Spinal cord (tissue), 10 donors: ENCODE data around the gene ADAP2. TPM values are rescaled to one million over a fixed set of nuclear protein-coding genes. Genes with fewer than 3 reads are reported as not detected.
"Not testable (repeated sequence)": the region's sequence is repeated elsewhere in the genome, so short reads cannot be mapped to it uniquely, and the experiment has no call there.

Source experiments
- DNase-seq, 6 donors: peaks; one replicate each; pipeline versions ENCODE4 v3.0.0 to v3.0.0-alpha.2; 2013 to 2015; ENCODE audit warnings: low spot score in 6 of 6, low read depth in 4 of 6
- H3K27ac ChIP-seq: one replicate; pipeline ENCODE4 v1.5.1; 2013; ENCODE audit warnings: low read depth, low read length, control low read depth
- H3K27me3 ChIP-seq: one replicate; pipeline ENCODE4 v1.6.1; 2013; ENCODE audit warnings: low read length; ENCODE audit not compliant: control insufficient read depth, insufficient read depth
- H3K36me3 ChIP-seq: one replicate; pipeline ENCODE4 v1.6.1; 2013; ENCODE audit warnings: low read length; ENCODE audit not compliant: control insufficient read depth, insufficient read depth
- H3K4me1 ChIP-seq: one replicate; pipeline ENCODE4 v1.6.1; 2013; ENCODE audit warnings: low read length; ENCODE audit not compliant: control insufficient read depth, insufficient read depth
- H3K4me3 ChIP-seq: one replicate; pipeline ENCODE4 v1.5.1; 2013; ENCODE audit warnings: low read depth, low read length, control low read depth
- H3K9me3 ChIP-seq: one replicate; pipeline ENCODE4 v1.6.1; 2013; ENCODE audit warnings: low read length; ENCODE audit not compliant: control insufficient read depth, insufficient read depth
- WGBS: methylation state at CpG from one replicate; pipeline ENCODE4 v1.1.5; 2013; ENCODE audit warnings: missing lambda C conversion rate; ENCODE audit not compliant: insufficient coverage; 5-methylcytosine and 5-hydroxymethylcytosine counted together
- long read RNA-seq, 4 donors: transcript quantifications; one replicate each; lab custom pipeline, GENCODE V29; 2026
- polyA plus RNA-seq, 2 donors: library from polyadenylated mRNA; unstranded; fragments of 120-200 nt; gene quantifications; one replicate each; pipeline ENCODE4 v1.2.1, GENCODE V29; 2013; ENCODE audit not compliant: insufficient read length in 2 of 2
- total RNA-seq, 2 donors: library from RNA; depleted of rRNA in 1 of 2; stranded (reverse); fragments of 120-200 nt in 1 of 2; fragments of >200 nt in 1 of 2; gene quantifications; one replicate each; pipeline versions ENCODE4 v1.2.3 to v1.2.4, GENCODE V29; 2013 to 2014
- donor health status: healthy.

The ADAP2 gene
- 10 to 100 TPM; 12.0 to 15.8 TPM for total RNA-seq
- 1 to 10 TPM; 8.2 to 8.4 TPM for polyA plus RNA-seq
- long read RNA-seq, donor 1, partial matches to known transcripts, result 0 of 1 reads
- long read RNA-seq, donor 1, other reads (novel, unspliced or antisense), result 0 of 1 reads
- long read RNA-seq, donor 2, result 0 reads
- long read RNA-seq, donor 3, partial matches to known transcripts, result 0 of 1 reads
- long read RNA-seq, donor 3, other reads (novel, unspliced or antisense), result 0 of 1 reads
- long read RNA-seq, donor 4, result 0 reads

- Histone ChIP-seq H3K9me3 (no peaks in the 10 kb centered on the region), H3K27me3 (peaks cover 46% of the 10 kb centered on the region), H3K4me3 (no peak within 1 kb of the TSS), H3K4me1 (peaks cover 10% of the 10 kb centered on the region), H3K27ac (no peak within 1 kb of the TSS), H3K36me3 (no peaks in the 10 kb centered on the region)
- DNase-seq, result peak in 2 of 6 donors; percentile 9 to 17
- 2% methylated on average over 57 of the region's 60 CpGs for WGBS
These were observed at the start of gene ADAP2 for GRCh38 chr17:30921544-30922196. ADAP2 (plus strand) TSS chr17:30921945; CDS start chr17:30922015, 70 bp downstream.

GRCh38 chr17:30886187-30886586 is 35.6 kb upstream of the ADAP2 start:
- H3K9me3 ChIP-seq, result no peaks in the 10 kb centered on the region

GRCh38 chr17:30894236-30894635 is 27.5 kb upstream of the ADAP2 start:
- Histone ChIP-seq H3K27ac (no peak overlapping the region), H3K9me3 (no peaks in the 10 kb centered on the region), H3K4me1 (no peaks in the 10 kb centered on the region), H3K27me3 (no peaks in the 10 kb centered on the region), H3K4me3 (no peak overlapping the region), H3K36me3 (peaks cover 19% of the 10 kb centered on the region)
- DNase-seq, result no peak
- WGBS, result 100% methylated on average over 1 of the region's 3 CpGs

More at GRCh38 chr17:30886187-30886586, 35.6 kb upstream of the ADAP2 start:
- H3K27ac ChIP-seq, result no peak overlapping the region
- no peak for DNase-seq
- peaks cover 5% of the 10 kb centered on the region for H3K36me3 ChIP-seq
- 100% methylated on average over 1 of the region's 5 CpGs for WGBS
- H3K4me1 ChIP-seq, result no peaks in the 10 kb centered on the region
- no peaks in the 10 kb centered on the region for H3K27me3 ChIP-seq
- no peak overlapping the region for H3K4me3 ChIP-seq

GRCh38 chr17:30897311-30897710 is 24.4 kb upstream of the ADAP2 start:
- Histone ChIP-seq H3K27ac (no peak overlapping the region), H3K27me3 (no peaks in the 10 kb centered on the region), H3K4me3 (no peak overlapping the region), H3K36me3 (peaks cover 13% of the 10 kb centered on the region), H3K4me1 (no peaks in the 10 kb centered on the region), H3K9me3 (no peaks in the 10 kb centered on the region)
- no peak for DNase-seq
- 86% methylated on average over 3 of the region's 5 CpGs for WGBS

GRCh38 chr17:30905742-30906100 is 16.0 kb upstream of the ADAP2 start:
- no peaks in the 10 kb centered on the region for H3K27me3 ChIP-seq
- peak in 3 of 6 donors; percentile 2 to 69 (median 30) for DNase-seq
- WGBS, result 0% methylated on average over 11 of the region's 11 CpGs
- H3K4me3 ChIP-seq, result peak overlapping the region; percentile 94
- H3K27ac ChIP-seq, result peak overlapping the region; percentile 91
- H3K9me3 ChIP-seq, result no peaks in the 10 kb centered on the region
- H3K36me3 ChIP-seq, result no peaks in the 10 kb centered on the region
- peaks cover 15% of the 10 kb centered on the region for H3K4me1 ChIP-seq

GRCh38 chr17:30906101-30906911 is 15.4 kb upstream of the ADAP2 start, which contains the start of gene TEFM:
TEFM (minus strand) TSS chr17:30906238; CDS start chr17:30906198, 40 bp downstream.
- peak within 1 kb of the TSS; percentile 94 for H3K4me3 ChIP-seq

GRCh38 chr17:30908717-30909420 is 12.9 kb upstream of the ADAP2 start:
- H3K27me3 ChIP-seq, result no peaks in the 10 kb centered on the region
- no peaks in the 10 kb centered on the region for H3K9me3 ChIP-seq
- WGBS, result no CpG with 5 or more reads among the region's 3 CpGs
- H3K27ac ChIP-seq, result no peak overlapping the region
- H3K36me3 ChIP-seq, result no peaks in the 10 kb centered on the region
- no peak overlapping the region for H3K4me3 ChIP-seq
- H3K4me1 ChIP-seq, result peaks cover 15% of the 10 kb centered on the region
- DNase-seq, result no peak

More at GRCh38 chr17:30906101-30906911, 15.4 kb upstream of the ADAP2 start, which contains the start of gene TEFM:
- peak; percentile 79 to 97 (median 85) for DNase-seq
- Histone ChIP-seq H3K4me1 (peaks cover 15% of the 10 kb centered on the region), H3K27me3 (no peaks in the 10 kb centered on the region), H3K27ac (peak within 1 kb of the TSS; percentile 91), H3K9me3 (no peaks in the 10 kb centered on the region), H3K36me3 (no peaks in the 10 kb centered on the region)
- 0% methylated on average over 45 of the region's 47 CpGs for WGBS

- WGBS, result 100% methylated on average over 3 of the region's 7 CpGs
- H3K27ac ChIP-seq, H3K27me3 ChIP-seq, H3K36me3 ChIP-seq, H3K9me3 ChIP-seq, H3K4me3 ChIP-seq, DNase-seq: not testable (repeated sequence)
- H3K4me1 ChIP-seq, result peaks cover 10% of the 10 kb centered on the region
These were observed 11.6 kb upstream of the ADAP2 start for GRCh38 chr17:30910151-30910550.

GRCh38 chr17:30913955-30914354 is 7.8 kb upstream of the ADAP2 start:
- Histone ChIP-seq H3K4me3 (no peak overlapping the region), H3K27ac (no peak overlapping the region), H3K36me3 (no peaks in the 10 kb centered on the region), H3K4me1 (no peaks in the 10 kb centered on the region), H3K9me3 (no peaks in the 10 kb centered on the region), H3K27me3 (peaks cover 2% of the 10 kb centered on the region)
- no peak for DNase-seq
